ENCODE results near the gene GRIFIN.

The GRIFIN gene

GRCh38 chr7:2521341-2521745 lies 45.1 kb upstream of the GRIFIN start:
- Histone ChIP-seq H3K4me3 (peak overlapping the region; percentile 84), H3K27ac (peak overlapping the region in 1 of 2 donors; percentile 45)

GRCh38 chr7:2520761-2521290 lies 44.6 kb upstream of the GRIFIN start:
- peak overlapping the region in 1 of 2 donors; percentile 45 for H3K27ac ChIP-seq
- no peak for DNase-seq (ENCODE audit: low spot score)
- peak overlapping the region; percentile 84 for H3K4me3 ChIP-seq
- no peak for TF ChIP-seq CTCF (IDR thresholded peaks at IDR 0.05)

More at GRCh38 chr7:2521341-2521745, 45.1 kb upstream of the GRIFIN start:
- no peak for TF ChIP-seq CTCF (IDR thresholded peaks at IDR 0.05)
- no peak for DNase-seq (ENCODE audit: low spot score)

- DNase-seq (ENCODE audit: low spot score): no peak
- no peak for TF ChIP-seq CTCF (IDR thresholded peaks at IDR 0.05)
- Histone ChIP-seq H3K27ac (peak overlapping the region in 1 of 2 donors; percentile 63), H3K4me3 (peak overlapping the region; percentile 84)
These were observed 44.0 kb upstream of the GRIFIN start for GRCh38 chr7:2520131-2520760.

GRCh38 chr7:2519119-2519930 lies 43.1 kb upstream of the GRIFIN start, which contains the start of gene LFNG:
Gene LFNG, plus strand, starts transcription at chr7:2519774. Its CDS starts 88 bp downstream, at chr7:2519862.
- Histone ChIP-seq H3K4me3 (peak within 1 kb of the TSS; percentile 84), H3K27ac (peak within 1 kb of the TSS in 1 of 2 donors; percentile 63)
- TF ChIP-seq CTCF (IDR thresholded peaks at IDR 0.05): no peak
- DNase-seq (ENCODE audit: low spot score): no peak

GRCh38 chr7:2518737-2519118 lies 42.5 kb upstream of the GRIFIN start:
- TF ChIP-seq CTCF (IDR thresholded peaks at IDR 0.05): no peak
- H3K27ac ChIP-seq: peak overlapping the region in 1 of 2 donors; percentile 63
- no peak for DNase-seq (ENCODE audit: low spot score)
- peak overlapping the region; percentile 84 for H3K4me3 ChIP-seq

- H3K4me3 ChIP-seq: no peak overlapping the region
- no peak for TF ChIP-seq CTCF (IDR thresholded peaks at IDR 0.05)
- DNase-seq (ENCODE audit: low spot score): no peak
- H3K27ac ChIP-seq: no peak overlapping the region
These were observed 41.7 kb upstream of the GRIFIN start for GRCh38 chr7:2517678-2518507.

All from coronary artery (tissue), 2 donors.